NB4 (cell line): ENCODE data around the gene KCNG2.

Experiments used
- MYC ChIP-seq: IDR thresholded peaks from 2 replicates; pipeline ENCODE4 v1.6.1; 2011; ENCODE audit warnings: low read depth, low read length
- POLR2A ChIP-seq: IDR thresholded peaks from 2 replicates; pipeline ENCODE4 v1.6.1; 2011; ENCODE audit warnings: mild to moderate bottlenecking; ENCODE audit not compliant: insufficient read length; ENCODE audit errors: extremely low read depth
- TF ChIP-seq, protein P1 (sequence below): IDR thresholded peaks from one replicate; pipeline ENCODE4 v1.5.1; 2012; ENCODE audit warnings: low read depth, low read length
- TF ChIP-seq, protein P2 (sequence below): IDR thresholded peaks from 2 replicates; pipeline ENCODE4 v1.6.1; 2011; ENCODE audit warnings: low read depth, low read length

DNA sequence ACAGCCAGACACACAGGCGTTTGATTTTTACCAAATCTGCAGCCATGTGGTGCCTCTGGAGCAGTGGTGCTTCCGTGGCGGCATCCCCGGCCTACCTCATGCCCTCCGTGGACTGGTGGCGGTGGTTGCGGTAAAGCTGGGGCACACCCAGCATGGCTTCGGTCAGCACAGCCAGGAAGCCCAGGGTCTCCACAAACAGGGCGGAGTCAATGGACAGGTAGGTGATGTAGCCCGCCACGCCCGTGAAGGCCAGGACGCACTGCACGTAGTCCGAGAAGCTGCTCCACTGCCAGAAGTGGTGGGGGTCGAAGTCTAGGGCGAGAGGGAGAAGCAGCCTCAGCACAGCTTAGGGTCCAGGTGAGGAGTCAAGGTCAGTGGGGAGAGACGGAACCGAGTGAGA, 121.4 kb downstream of the KCNG2 start:
- TF ChIP-seq POLR2A (no peak), MYC (no peak)
- TF ChIP-seq, protein P1, sequence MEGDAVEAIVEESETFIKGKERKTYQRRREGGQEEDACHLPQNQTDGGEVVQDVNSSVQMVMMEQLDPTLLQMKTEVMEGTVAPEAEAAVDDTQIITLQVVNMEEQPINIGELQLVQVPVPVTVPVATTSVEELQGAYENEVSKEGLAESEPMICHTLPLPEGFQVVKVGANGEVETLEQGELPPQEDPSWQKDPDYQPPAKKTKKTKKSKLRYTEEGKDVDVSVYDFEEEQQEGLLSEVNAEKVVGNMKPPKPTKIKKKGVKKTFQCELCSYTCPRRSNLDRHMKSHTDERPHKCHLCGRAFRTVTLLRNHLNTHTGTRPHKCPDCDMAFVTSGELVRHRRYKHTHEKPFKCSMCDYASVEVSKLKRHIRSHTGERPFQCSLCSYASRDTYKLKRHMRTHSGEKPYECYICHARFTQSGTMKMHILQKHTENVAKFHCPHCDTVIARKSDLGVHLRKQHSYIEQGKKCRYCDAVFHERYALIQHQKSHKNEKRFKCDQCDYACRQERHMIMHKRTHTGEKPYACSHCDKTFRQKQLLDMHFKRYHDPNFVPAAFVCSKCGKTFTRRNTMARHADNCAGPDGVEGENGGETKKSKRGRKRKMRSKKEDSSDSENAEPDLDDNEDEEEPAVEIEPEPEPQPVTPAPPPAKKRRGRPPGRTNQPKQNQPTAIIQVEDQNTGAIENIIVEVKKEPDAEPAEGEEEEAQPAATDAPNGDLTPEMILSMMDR, result no peak
- TF ChIP-seq, protein P2, sequence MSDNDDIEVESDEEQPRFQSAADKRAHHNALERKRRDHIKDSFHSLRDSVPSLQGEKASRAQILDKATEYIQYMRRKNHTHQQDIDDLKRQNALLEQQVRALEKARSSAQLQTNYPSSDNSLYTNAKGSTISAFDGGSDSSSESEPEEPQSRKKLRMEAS, result no peak
